Peyer's patch (tissue), 4 donors: ENCODE data around the gene LSM12.

Experiments
- POLR2A ChIP-seq, 2 donors: fragments of 450-650 bp; IDR thresholded peaks; one replicate each; pipeline ENCODE4 v1.5.1; 2017; ENCODE audit warnings: antibody characterized with exemption in 2 of 2, mild to moderate bottlenecking in 2 of 2, moderate library complexity in 2 of 2
- TF ChIP-seq, protein P1 (sequence below), 6 experiments: fragments of 450-650 bp in 4 of 6; fragments of 200-600 bp in 2 of 6; sonication (generic) in 1 of 6; IDR thresholded peaks; one replicate each; pipeline ENCODE4 v1.5.1; 2017 to 2019; ENCODE audit warnings: antibody characterized with exemption in 6 of 6, mild to moderate bottlenecking in 3 of 6, moderate library complexity in 1 of 6

DNA sequence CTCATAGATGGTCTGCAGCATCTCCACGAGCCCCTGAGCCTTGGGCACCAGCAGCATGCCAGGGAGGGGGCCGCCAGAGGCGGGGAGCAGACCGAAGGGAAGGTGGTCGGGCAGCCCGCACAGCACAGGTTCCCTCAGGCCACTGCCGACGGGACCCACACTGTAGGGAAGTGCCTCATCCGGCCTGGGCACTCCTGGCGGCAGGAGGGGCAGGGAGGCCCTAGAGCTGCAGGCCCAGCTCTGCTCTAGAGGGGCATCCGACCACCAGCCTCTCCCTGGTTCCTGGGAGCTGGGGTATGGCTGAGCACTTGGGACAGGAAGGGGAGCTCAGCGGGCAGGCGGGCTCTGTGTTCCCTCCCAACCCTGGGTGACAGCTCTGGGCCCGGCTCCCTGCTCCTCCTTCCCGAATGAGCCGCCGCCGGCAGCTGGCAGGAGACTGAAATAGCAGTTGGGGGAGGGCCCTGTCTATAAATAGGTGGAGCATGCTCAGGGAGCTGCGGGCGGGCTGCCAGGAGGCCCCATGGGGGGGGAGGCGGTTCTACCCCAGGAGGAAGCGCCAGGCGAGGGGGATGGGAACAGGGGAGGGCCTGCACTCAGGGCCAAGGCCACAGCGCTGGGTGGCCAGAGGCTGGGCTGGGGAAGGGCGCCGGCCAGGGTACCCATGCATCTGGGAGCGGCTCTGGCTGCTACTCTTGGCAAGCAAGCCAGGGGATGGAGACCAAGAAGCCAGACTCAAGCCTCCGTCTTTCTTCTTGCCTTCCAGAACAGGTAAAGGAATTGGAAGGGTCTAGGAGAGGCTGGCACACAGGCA, 44.6 kb upstream of the LSM12 start:
- TF ChIP-seq, protein P1, sequence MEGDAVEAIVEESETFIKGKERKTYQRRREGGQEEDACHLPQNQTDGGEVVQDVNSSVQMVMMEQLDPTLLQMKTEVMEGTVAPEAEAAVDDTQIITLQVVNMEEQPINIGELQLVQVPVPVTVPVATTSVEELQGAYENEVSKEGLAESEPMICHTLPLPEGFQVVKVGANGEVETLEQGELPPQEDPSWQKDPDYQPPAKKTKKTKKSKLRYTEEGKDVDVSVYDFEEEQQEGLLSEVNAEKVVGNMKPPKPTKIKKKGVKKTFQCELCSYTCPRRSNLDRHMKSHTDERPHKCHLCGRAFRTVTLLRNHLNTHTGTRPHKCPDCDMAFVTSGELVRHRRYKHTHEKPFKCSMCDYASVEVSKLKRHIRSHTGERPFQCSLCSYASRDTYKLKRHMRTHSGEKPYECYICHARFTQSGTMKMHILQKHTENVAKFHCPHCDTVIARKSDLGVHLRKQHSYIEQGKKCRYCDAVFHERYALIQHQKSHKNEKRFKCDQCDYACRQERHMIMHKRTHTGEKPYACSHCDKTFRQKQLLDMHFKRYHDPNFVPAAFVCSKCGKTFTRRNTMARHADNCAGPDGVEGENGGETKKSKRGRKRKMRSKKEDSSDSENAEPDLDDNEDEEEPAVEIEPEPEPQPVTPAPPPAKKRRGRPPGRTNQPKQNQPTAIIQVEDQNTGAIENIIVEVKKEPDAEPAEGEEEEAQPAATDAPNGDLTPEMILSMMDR (IDR thresholded peaks at IDR 0.05): peak in 1 of 6 experiments; percentile 19
- TF ChIP-seq POLR2A (IDR thresholded peaks at IDR 0.05): peak in 1 of 2 donors; percentile 50
